Adrenal gland (tissue), 12 donors: ENCODE measurements around the gene TMEM184C. TPM values are rescaled to one million over a fixed set of nuclear protein-coding genes. Genes with fewer than 3 reads are reported as not detected.

Experiments used
- DNase-seq, 7 donors: peaks; one replicate each; pipeline ENCODE4 v3.0.0-alpha.2; 2019 to 2020
- H3K27ac ChIP-seq, 5 donors: fragments of 200-600 bp; sonication (generic) in 4 of 5; 1 replicate in 3 of 5; 2 replicates in 2 of 5; pipeline versions ENCODE4 v1.5.1 to v1.8.0; 2016 to 2020; ENCODE audit warnings: mild to moderate bottlenecking in 1 of 5
- H3K27me3 ChIP-seq: fragments of 200-600 bp; 2 replicates; pipeline ENCODE4 v1.8.0; 2021
- H3K36me3 ChIP-seq, 2 donors: fragments of 200-600 bp; replicated peaks in 1 of 2; 1 replicate in 1 of 2; 2 replicates in 1 of 2; pipeline versions ENCODE4 v1.5.1 to v1.8.0; 2018 to 2022
- H3K4me1 ChIP-seq, 2 donors: fragments of 200-600 bp; replicated peaks in 1 of 2; 1 replicate in 1 of 2; 2 replicates in 1 of 2; pipeline versions ENCODE4 v1.5.1 to v1.8.0; 2018 to 2021
- H3K4me3 ChIP-seq, 4 donors: fragments of 200-600 bp; sonication (generic) in 3 of 4; one replicate each; pipeline ENCODE4 v1.5.1; 2016 to 2018
- H3K9me3 ChIP-seq, 3 donors: fragments of 200-600 bp; sonication (generic) in 1 of 3; replicated peaks in 1 of 3; 1 replicate in 2 of 3; 2 replicates in 1 of 3; pipeline versions ENCODE4 v1.5.1 to v1.8.0; 2016 to 2021
- POLR2A ChIP-seq, 2 donors: fragments of 450-650 bp; IDR thresholded peaks; one replicate each; pipeline ENCODE4 v1.6.1; 2017; ENCODE audit warnings: antibody characterized with exemption in 2 of 2, mild to moderate bottlenecking in 2 of 2, moderate library complexity in 1 of 2
- WGBS, 4 donors: extraction: QIAGEN DNeasy Blood & Tissue Kit in 2 of 4; methylation state at CpG; one replicate each; pipeline versions ENCODE4 v1.1.5 to v1.1.7; 2013 to 2017; 5-methylcytosine and 5-hydroxymethylcytosine counted together
- intact Hi-C, 2 donors: fragments of 100-400 bp; cut with DNase I; formaldehyde crosslinking; loops; one replicate each; pipeline versions ENCODE4 v1.14.1 to v1.15.0; 2022 to 2023
- polyA plus RNA-seq, 3 donors: library from polyadenylated mRNA; stranded (reverse); fragments of 200-250 nt in 2 of 3; fragments of 350-450 nt in 1 of 3; fragmentation: Illumina TruSeq in 1 of 3; extraction: RNeasy Lipid Tissue Mini Kit (QIAGEN cat#74804) in 1 of 3; gene quantifications; one replicate each; pipeline ENCODE4 v1.2.3, GENCODE V29; 2013 to 2014
- total RNA-seq, 9 donors: library from RNA; depleted of rRNA in 4 of 9; stranded (reverse); fragments of >200 nt in 4 of 9; fragments of 120-200 nt in 1 of 9; fragmentation: NEBNext Ultra II Directional in 1 of 9; extraction: Animal tissue kit (Norgen Biotek cat#: 25700) in 1 of 9; gene quantifications; one replicate each; pipeline versions ENCODE4 v1.1.0 to v1.2.4, GENCODE V29; 2013 to 2023
- TF ChIP-seq, protein P1 (sequence below), 6 experiments: fragments of 450-650 bp in 4 of 6; fragments of 200-600 bp in 2 of 6; sonication (generic) in 1 of 6; IDR thresholded peaks; 1 replicate in 5 of 6; 2 replicates in 1 of 6; pipeline versions ENCODE4 v1.5.1 to v1.8.0; 2016 to 2021; ENCODE audit warnings: antibody characterized with exemption in 6 of 6, mild to moderate bottlenecking in 2 of 6, moderate library complexity in 1 of 6
- donor health status: healthy with polysubstance abuse.
- donor health status: Bipolar disorder and iron deficiency.
- donor health status: DM: yes; HTN: yes; CAD: no.
- donor health status: DM: no; HTN: no; CAD: no.
- donor health status: DM: no; HTN: no; CAD: no.
- donor health status: DM: yes; HTN: yes; CAD: no.

TMEM184C gene
- total and polyA plus RNA-seq, 12 donors = 4.0 to 63.8 (median 40.6) TPM

DNA sequence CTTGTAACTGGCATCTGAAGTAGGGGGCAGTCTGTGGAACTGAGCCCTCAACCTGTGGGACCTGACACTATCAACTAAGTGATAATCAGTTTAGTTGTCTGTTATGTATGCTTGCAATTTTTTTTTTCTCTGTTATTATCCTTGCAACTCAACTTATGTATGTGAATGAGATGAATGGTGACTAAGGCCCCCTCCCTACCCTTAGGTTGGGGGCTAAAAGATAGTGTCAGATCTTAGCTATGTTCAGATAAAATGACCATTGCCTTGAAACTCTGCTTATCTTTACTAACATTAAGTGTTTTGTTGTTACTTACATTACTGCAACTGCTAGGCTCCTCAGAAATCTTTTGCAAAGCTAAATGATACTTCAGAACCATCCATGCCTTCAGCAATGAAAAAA lies 31.5 kb downstream of the TMEM184C start:
- H3K4me1 ChIP-seq = peaks cover 9 to 21% of the 10 kb centered on the region in 2 donors
- H3K27ac ChIP-seq = no peak overlapping the region
- no peak for TF ChIP-seq POLR2A (IDR thresholded peaks at IDR 0.05)
- TF ChIP-seq, protein P1, sequence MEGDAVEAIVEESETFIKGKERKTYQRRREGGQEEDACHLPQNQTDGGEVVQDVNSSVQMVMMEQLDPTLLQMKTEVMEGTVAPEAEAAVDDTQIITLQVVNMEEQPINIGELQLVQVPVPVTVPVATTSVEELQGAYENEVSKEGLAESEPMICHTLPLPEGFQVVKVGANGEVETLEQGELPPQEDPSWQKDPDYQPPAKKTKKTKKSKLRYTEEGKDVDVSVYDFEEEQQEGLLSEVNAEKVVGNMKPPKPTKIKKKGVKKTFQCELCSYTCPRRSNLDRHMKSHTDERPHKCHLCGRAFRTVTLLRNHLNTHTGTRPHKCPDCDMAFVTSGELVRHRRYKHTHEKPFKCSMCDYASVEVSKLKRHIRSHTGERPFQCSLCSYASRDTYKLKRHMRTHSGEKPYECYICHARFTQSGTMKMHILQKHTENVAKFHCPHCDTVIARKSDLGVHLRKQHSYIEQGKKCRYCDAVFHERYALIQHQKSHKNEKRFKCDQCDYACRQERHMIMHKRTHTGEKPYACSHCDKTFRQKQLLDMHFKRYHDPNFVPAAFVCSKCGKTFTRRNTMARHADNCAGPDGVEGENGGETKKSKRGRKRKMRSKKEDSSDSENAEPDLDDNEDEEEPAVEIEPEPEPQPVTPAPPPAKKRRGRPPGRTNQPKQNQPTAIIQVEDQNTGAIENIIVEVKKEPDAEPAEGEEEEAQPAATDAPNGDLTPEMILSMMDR (IDR thresholded peaks at IDR 0.05) = no peak
- no peak overlapping the region for H3K4me3 ChIP-seq
- no peaks in the 10 kb centered on the region for H3K27me3 ChIP-seq
- no peaks in the 10 kb centered on the region for H3K9me3 ChIP-seq
- no peaks in the 10 kb centered on the region for H3K36me3 ChIP-seq
- DNase-seq = no peak
- intact Hi-C loops = no loop called here

DNA sequence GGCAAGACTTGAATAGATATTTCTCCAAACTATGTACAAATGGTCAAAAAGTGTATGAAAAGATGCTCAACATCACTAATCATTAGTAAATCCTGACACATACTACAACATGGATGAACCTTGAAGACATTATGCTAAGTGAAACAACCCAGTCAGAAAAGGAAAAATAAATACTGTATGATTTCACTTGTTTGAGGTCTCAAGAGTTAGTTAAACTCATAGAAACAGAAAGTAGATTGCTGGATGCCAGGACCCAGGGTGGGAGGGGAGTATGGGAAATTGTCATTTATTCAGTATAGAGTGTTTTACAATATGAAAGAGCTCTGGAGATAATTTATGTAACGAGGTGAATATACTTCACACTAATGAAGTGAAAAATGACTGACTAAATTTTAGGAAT lies 34.4 kb downstream of the TMEM184C start:
- intact Hi-C loops = no loop called here
- peaks cover 1 to 4% of the 10 kb centered on the region in 2 donors for H3K4me1 ChIP-seq
- H3K27me3 ChIP-seq = no peaks in the 10 kb centered on the region
- H3K4me3 ChIP-seq = no peak overlapping the region
- no peak for TF ChIP-seq POLR2A (IDR thresholded peaks at IDR 0.05)
- TF ChIP-seq, protein P1 (IDR thresholded peaks at IDR 0.05) = no peak
- no peak for DNase-seq
- no peak overlapping the region for H3K27ac ChIP-seq
- 93 to 100% (median 97%) methylated on average over 1 of the region's 1 CpG for WGBS, 4 donors
- no peaks in the 10 kb centered on the region for H3K9me3 ChIP-seq
- H3K36me3 ChIP-seq = peaks cover 0 to 5% of the 10 kb centered on the region in 2 donors

DNA sequence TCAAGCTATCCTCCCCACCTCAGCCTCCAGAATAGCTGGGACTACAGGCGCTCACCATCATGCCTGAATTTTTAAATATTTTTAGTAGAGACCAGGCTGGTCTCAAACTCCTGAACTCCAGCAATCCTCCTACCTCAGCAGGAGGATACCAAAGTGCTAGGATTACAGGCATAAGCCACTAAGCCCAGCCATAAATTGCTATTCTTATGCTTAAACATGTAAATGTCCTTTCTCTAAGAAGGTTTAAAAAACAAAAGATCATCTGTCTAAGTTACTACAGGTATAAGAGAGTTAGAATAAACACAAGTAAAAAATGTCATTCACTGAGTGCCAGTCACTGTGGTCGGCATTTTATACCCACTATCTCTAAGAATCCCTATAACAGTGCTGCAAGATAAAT lies 38.4 kb downstream of the TMEM184C start:
- Histone ChIP-seq H3K36me3 (peaks cover 0 to 20% of the 10 kb centered on the region in 2 donors), H3K9me3 (no peaks in the 10 kb centered on the region), H3K27me3 (no peaks in the 10 kb centered on the region), H3K27ac (no peak overlapping the region), H3K4me1 (no peaks in the 10 kb centered on the region), H3K4me3 (no peak overlapping the region)
- intact Hi-C loops = no loop called here
- no peak for TF ChIP-seq POLR2A (IDR thresholded peaks at IDR 0.05)
- TF ChIP-seq, protein P1 (IDR thresholded peaks at IDR 0.05) = no peak
- 95 to 99% (median 96%) methylated on average over 2 of the region's 2 CpGs for WGBS, 4 donors
- DNase-seq = no peak

DNA sequence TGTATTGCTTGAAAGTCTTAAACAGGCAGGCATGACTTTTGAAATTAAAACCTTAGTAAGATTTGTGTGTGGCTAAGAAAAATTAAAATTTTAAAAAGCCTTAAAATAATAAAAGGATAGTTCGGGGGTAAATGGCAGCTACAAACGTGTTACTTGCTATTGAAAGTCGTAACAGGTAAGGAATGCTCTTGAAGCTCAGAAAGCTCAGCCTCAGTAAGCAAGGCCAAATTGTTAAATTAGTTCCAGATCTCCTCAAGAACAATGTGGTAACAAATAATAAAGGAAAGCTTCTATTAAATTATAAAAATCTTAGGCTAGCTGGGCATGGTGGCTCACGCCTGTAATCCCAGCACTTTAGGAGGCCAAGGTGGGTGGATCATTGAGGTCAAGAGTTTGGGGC lies 41.3 kb downstream of the TMEM184C start:
- no peak for TF ChIP-seq POLR2A (IDR thresholded peaks at IDR 0.05)
- TF ChIP-seq, protein P1 (IDR thresholded peaks at IDR 0.05) = no peak
- no peak overlapping the region for H3K27ac ChIP-seq
- no peaks in the 10 kb centered on the region for H3K9me3 ChIP-seq
- no peaks in the 10 kb centered on the region for H3K27me3 ChIP-seq
- no peak for DNase-seq
- H3K36me3 ChIP-seq = peaks cover 0 to 20% of the 10 kb centered on the region in 2 donors
- WGBS, 4 donors = 91 to 96% (median 96%) methylated on average over 4 of the region's 4 CpGs
- intact Hi-C loops = no loop called here
- no peaks in the 10 kb centered on the region for H3K4me1 ChIP-seq
- no peak overlapping the region for H3K4me3 ChIP-seq
